OCI-LY7 (cell line): ENCODE results near the gene ZSCAN2.

Source experiments
- CTCF ChIP-seq: fragments of 200-600 bp; sonication (generic); conservative IDR thresholded peaks from 2 replicates; pipeline ENCODE4 v1.5.1; 2014; ENCODE audit warnings: mild to moderate bottlenecking, antibody characterized with exemption, low read length, moderate library complexity, mixed read lengths
- EZH2phosphoT487 ChIP-seq: fragments of 200-600 bp; sonication (generic); IDR thresholded peaks from 2 replicates; pipeline ENCODE4 v1.6.1; 2018; ENCODE audit warnings: low read depth, borderline replicate concordance, mild to moderate bottlenecking, mixed run types, antibody characterized with exemption, low read length, moderate library complexity, mixed read lengths

- TF ChIP-seq EZH2phosphoT487: no peak
- no peak for TF ChIP-seq CTCF
Measured at GRCh38 chr15:84601555-84601838, 688 bp downstream of the ZSCAN2 start.
